HG03558 (cell line): ENCODE data around the gene PLEKHM3.
"Not testable (repeated sequence)": the region's sequence is repeated elsewhere in the genome, so short reads cannot be mapped to it uniquely, and the experiment has no call there.

ENCODE experiments used
- ATAC-seq: cut with Tn5 transposase; IDR thresholded peaks from one replicate; pipeline ENCODE4 v1.9.1; 2021; ENCODE audit warnings: moderate number of reproducible peaks; ENCODE audit not compliant: unreplicated experiment; ENCODE audit errors: extremely low read depth

The PLEKHM3 gene

DNA sequence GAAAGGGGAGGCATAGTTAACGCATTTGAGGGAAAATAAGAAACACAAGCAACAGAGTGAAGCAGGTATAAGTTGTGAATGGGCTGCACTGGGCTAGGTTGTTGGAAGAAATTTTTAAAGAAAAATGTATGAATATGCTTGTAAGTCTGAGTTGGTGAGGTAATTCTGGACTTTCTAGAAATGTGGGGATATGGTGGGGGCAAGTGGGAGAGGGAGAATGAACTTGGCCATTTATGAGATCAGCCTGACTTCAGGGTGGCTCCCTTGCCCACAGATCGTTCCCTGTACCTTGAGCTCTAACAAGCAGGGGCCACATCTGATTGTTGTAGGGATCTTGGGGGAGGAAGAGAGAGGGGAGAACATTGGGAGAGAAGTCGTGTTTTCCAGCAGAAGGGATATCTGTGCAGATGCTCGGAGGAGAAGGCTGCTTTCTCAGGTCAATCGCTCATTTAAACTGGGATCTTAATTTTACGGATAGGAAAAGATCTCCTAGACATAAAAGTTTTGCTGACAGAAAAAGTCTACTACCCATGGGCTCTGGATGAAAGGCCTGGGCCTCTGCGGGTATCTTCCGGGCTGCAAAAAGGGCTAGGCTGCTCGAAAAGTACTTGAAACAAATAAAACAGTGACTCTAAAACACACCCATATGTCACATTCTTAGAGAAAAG, 213.1 kb downstream of the PLEKHM3 start:
- ATAC-seq = no peak

DNA sequence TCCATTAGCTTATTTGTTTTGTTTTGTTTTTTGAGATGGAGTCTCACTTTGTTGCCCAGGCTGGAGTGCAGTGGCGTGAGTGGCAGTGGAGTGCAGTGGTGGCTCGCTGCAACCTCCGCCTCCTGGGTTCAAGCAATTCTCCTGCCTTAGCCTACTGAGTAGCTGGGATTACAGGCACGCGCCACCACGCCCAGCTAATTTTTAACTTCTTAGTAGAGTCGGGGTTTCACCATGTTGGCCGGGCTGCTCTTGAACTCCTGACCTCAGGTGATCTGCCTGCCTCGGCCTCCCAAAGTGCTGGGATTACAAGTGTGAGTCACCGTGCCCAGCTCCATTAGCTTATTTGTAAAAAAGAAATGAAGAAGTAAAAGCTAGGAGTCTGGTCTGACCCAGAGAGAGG, 213.7 kb downstream of the PLEKHM3 start:
- not testable (repeated sequence) for ATAC-seq

DNA sequence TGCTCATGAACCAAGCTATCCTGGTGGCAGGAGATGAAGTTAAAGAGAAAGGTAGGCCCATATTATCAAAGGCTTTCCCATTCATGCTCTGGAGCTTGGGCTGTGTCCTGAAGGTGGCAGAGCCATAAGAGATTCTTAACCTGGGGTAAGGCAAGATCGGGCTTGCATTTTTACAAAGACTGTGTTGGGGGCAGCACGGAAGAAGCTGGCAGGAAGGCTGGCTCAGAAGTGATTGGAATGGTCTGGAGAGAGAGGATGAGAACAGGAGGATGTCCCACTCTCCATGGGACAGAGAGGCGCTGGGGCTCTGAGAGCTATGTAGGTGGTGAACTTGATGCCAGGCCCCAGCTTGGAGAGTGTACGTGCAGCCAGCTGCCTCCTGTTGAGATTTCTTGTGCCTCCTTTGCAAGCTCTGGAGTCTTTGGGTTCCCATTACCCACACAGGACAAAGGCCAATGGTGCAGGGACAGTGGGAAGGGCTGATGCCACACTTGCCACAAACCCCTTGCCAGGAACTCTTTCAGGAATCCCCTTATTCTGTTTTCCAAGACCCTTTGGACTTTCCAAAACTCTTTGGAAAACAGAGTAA, 215.0 kb downstream of the PLEKHM3 start:
- ATAC-seq = no peak

DNA sequence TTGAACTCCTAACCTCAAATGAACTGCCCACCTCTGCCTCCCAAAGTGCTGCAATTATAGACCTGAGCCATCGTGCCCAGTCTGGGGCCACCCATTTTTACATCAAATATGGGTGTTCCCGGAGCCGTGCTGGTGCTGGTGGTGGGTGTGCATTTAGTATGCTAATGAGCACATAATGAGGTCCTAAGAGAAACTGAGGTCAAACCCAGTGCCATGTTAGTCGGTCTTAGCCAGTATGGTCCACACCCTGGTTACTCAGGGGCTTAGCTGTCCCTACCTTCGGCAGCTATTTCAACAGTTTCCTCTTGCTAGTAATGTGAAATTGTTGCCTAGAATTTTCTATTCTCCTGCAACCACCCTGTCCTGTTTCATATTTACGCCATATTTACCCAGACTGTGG, 217.2 kb downstream of the PLEKHM3 start:
- no peak for ATAC-seq

DNA sequence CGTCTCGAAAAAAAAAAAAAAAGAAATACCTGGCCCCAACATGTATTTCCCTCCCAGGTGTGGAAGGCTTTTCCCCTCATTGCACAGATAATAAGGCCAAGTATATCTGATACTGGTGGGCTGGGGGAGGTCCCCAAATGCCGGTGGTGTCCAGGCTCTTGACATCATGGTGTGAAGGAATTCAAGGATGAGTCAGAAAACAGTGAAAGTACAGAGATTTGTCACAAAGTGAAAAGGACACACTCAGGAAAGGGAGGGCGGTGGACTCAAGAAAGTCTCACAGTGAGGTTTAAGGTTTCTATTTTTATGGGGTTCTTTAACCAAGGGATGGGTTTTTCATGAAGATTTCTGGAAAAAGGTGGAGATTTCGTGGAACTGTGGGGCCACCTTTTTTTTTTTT, 217.8 kb downstream of the PLEKHM3 start:
- peak; percentile 66 for ATAC-seq

DNA sequence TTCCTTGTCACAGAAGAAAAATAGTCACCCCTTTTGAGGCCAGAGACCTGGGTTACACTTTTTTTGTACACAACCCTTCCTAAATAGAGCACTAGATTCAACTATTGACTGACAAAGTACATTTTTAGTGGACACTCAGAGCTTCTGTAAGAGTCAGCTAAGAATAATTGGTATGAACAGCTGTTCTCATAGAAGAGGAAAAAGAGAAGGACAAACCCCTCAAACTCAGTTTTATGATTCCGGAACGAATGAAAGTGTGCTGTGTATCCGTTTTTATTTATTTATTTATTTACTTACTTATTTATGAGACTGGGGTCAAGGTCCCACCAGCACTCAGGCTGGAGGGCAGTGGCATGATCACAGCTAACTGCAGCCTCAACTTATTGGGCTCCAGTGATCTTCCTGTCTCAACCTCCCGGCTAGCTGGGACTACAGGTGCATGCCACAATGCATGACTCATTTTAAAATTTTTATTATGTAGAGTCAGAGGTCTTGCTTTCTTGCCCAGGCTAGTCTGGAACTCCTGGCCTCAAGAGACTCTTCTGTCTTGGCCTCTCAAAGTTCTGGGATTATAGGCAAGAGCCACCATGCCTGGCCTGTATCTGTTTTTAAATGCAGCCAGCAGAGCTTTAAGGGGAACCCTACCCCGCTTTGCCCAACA, 219.6 kb downstream of the PLEKHM3 start:
- ATAC-seq = no peak

DNA sequence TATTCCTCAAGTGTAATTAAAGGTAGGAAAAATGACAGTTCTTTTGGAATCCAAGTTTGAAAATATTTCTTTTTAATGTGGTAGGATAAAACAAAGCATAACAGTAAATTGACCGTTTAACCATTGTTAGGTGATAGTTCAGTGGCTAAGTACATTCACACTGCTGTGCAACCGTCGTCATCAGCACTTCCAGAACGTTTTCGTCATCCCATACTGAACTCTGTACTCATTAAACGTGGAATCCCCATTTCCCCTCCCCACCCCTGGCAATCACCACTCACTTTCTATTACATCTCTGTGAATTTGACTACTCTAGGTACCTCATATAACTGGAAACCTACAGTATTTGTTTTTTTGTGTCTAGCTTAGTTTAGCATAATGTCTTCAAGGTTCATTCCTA, 222.7 kb downstream of the PLEKHM3 start:
- ATAC-seq = no peak

DNA sequence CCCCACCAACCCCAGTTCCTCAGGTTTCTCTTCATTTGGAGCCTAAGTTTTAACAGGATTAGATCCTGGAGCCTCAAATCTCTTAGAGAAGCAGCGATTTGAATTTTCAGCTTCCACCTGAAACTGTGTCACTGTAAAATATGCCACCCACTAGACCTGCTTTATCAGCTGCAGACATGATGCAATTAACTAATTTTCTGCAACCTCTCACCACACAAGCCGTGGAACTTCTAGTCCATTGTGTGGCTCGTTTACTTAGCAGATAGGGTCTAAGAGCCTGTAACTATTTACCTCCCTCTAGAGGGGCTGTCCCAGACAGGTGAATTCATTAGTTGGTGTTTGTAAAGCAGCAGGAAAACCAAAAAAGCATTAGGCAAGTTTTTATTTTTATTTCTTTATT, 224.1 kb downstream of the PLEKHM3 start:
- no peak for ATAC-seq

DNA sequence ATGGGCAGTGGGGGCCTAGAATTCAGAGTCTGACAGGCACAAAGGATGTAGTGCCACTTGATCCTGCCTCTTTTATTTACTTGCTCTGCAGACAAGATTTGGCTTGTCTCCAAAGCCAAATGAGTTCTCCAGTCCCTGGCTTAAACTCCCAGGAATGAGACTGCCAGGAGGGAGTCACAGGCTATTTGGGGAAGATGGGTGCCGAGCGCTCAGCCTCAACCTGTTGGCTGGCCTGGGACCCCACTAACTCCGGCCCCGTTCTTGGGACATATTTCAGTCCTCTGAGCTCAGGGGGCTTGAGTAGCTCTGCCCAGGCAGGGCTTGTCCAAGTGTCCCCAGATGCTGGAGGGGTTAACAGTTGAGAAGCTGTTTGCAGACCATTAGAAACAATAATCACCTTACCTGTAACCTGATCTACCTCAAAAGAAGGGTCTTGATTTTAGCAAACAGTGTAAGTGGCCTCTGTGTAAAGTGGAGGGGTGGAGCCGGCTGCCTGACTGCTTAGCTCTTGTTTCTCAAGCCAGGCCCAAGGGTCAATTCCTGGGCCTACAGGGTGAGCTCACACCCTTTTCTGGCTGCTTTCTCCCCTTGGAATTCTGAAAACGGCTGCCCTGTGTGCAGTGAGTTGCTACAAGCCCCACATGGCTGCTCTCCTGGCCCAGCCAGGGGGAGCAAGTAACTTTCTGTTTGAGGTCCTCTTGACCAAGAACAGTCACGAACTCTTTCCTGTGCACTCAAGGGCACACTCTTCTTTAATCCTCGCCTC, 228.6 kb downstream of the PLEKHM3 start:
- ATAC-seq = no peak

DNA sequence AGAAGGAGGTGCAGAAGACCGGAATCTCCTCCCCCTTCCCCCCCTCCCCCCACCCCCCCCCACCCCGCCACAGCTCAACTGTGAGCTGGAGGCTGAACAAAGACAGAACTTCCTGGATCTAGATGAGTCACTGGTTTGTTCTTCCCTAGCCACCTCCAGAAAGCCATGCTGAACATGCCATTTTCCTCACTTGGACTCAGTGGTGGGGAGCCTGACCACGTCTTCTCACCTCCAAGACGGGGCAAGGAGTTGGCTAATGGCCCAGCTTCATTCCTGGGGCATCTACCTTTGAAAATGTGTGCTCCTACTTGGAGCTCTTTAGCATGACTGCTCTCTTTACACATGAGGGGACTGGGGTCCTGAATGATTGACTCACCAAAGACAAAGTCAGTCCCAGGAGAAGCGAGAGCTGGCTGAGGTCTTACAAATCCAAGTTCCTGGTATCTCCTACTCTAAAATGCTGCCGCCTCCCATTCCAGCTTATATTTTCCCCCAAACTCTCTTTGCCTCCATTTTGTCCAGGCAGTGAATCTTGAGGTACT, 233.0 kb downstream of the PLEKHM3 start:
- no peak for ATAC-seq

DNA sequence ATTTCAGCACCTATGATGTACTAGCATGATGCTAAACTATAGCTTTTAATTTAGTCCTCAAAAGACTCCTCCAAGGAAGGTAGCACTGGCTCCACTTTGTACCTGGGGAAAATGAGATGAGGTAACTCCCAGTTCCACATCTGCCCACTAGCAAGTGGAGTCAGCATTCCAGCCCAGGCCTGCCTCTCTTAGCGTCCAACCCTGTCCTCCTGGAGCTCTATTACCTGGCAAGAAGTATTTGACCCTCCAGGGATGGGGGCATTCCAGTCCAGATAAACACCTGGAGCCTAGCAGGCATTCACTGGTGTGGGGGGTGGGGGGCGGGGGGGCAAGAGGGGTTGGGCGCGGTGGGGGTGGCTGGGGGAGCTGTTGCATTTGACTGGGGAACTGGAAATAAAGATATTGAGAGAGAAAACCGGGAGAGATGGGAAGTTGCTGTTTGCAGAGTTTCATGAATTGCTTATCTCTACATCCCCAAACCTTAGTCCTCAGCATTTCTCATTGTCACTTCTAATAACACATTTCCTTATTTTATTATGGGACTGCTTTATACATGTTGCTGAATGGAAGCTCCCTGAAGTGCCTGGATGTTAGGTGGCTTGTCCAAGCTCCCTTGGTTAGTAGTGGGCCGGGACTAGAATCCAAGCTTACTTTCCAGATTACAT, 233.6 kb downstream of the PLEKHM3 start:
- no peak for ATAC-seq

DNA sequence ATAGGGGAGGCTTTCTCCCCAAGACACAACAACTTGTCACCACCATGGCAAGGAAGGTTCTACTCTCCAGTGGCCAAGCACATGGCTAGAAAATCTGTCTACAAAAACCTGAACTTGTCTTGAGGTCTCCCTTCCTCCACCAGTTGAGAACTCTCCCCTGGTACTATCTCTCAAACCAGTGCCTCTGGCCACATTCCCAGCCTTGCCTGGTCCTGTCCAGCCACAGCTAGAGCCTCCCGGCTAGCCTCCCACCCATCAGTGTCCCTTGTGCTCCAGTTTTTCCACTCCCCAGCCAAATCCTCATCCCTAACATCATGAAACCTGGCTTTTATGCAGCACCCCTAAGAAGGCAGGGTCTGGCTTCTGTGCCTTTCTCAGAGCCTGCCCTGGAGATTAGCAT, 234.4 kb downstream of the PLEKHM3 start:
- ATAC-seq = no peak

DNA sequence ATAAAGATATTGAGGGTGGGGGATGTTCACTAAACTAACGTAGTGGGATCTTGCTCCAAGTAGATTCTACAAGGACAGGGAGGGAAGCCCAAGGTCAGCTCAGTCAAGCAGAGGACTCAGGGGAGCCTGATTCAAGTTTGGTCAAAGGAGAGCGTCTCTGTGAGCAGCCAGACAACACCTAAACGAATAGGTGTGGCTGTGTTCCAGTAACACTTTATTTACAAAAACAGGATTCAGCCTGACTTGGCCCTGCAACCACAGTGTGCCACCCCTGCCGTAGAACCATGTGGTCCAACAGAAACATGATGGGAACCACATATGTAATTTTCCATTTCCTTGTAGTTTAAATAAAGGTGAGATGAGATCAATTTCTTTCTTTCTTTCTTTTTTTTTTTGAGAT, 237.5 kb downstream of the PLEKHM3 start:
- no peak for ATAC-seq

DNA sequence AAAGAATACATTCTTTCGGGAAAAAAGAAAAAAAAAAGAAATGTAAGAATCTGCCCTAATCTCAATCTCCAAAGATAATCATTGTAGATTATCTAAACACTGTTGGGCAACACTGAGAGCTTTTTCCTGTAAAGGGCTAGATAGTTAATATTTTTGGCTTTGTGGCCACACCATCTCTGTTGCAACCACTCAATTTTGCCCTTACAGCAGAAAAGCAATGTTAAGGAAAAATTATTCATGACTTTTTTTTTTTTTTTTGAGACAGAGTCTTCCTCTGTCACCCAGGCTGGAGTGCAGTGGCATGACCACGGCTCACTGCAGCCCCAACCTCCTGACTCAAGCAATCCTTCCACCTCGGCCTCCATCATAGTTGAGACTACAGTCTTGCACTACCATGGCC, 238.3 kb downstream of the PLEKHM3 start:
- ATAC-seq = no peak

DNA sequence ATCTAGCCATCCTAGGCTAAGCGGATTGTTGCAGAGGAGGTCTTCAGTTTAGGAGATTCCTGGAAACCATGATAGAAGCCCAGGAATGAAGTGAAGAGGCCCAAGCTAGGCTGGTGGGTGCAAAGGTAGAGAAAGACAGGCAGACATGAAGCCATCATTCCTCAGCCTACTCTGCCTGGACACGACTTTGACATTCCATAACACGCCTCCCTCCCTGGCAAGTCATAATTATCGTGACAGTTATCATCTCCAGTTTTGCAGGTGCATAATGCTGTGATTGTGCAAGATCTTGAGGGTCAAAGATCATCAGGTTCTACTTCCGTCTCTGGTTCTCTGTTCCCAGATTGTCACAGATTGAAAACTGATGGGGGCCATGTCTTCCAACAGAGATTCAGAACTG, 240.4 kb downstream of the PLEKHM3 start:
- ATAC-seq = no peak

DNA sequence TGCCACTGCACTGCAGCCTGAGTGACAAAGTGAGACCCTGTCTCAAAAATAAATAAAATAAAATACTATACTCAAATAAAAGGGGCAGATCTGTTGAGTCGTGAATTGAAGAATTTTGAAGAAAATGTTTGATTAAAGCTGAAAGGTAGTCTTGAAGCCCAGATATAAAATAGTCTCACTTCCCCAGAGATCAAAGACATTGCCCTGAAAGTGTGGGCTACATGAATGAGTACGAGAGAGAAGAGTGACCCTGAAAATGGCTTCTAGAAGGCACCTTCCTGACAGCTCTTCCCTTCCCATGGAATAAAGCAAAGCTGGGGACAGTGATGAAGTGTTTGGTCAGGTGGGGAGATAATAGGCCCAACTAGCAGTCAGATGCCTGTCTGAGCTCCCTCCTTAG, 241.8 kb downstream of the PLEKHM3 start:
- ATAC-seq = no peak

DNA sequence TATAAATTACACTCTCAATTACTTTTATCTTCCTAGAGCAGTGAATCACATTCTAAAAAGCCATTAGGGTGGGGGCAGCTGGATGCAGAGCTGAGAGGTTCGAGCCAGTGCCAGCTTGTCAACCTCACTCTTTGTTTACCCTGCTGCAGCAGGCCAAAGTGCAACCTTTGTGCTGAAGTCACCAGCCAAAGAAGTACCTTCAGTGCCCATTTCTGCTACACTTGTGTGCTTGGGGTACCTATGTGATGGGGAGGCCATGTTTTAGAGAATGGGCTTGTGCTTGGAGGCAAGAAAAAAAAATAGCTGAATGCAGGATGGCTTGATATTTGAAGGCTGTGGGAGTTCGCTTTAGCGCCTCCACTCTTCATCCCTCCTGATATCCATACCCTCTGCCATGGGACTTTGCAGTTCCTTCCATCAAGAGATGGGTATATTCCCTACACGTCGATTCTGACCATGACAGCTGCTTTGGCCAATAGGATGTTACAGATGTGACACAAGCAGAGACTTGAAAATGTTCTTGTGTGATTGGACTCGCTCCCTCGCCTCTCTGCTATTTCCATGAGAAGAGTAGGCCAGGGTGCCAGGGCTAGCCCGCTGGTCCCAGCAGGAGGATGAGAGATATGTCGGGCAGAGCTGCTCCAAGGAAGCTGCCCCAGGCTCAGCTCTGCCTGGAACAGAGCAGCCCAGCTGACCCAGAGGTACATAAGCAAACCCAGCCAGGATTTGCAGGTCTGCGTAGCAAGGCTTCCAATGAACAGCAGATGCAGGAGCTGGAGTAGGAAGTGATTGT, 242.9 kb downstream of the PLEKHM3 start:
- ATAC-seq = no peak

DNA sequence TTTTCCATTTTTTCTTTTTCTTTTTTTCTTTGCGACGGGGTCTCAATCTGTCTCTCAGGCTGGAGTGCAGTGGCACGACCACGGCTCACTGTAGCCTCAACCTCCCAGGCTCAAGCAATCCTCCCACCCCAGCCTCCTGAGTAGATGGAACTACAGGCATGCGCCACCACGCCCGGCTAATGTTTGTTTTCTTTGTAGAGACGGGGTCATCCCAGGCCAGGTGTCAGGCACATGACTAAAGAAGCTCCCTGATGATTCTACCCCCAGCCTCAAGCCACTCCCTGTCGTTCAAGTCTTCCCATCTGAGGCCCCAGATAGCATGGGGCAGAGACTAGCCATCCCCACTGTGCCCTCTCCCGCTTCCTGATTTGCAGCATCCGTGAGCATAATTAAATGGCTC, 245.8 kb downstream of the PLEKHM3 start:
- no peak for ATAC-seq

DNA sequence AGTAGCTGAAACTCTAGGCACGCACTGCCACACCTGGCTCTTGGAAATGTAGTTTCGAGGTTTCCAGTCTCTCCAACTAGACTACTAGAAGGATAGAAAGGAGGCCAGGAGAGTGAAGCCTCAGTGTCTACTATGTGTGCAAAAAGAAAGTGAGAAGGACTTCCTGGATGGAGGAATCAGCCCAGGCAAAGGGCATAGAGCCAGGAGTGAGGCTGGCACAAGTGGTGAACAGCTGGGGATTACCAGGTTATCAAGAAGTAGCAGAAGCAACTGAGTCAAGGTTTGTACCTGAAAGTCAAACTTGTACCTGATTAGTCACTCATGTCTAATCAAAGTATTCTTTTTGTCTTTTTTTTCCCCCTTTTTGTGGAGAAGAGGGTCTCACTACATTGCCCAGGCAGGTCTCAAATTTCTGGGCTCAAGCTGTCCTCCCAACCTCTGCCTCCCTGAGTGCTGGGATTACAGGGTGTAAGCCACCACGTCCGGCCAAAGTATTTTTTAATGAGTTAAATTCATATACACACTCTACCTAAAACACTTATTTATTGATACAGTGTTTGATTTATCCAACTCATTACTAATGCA, 246.9 kb downstream of the PLEKHM3 start:
- no peak for ATAC-seq
